ENCODE data around the gene VRK1.

Gene VRK1

DNA sequence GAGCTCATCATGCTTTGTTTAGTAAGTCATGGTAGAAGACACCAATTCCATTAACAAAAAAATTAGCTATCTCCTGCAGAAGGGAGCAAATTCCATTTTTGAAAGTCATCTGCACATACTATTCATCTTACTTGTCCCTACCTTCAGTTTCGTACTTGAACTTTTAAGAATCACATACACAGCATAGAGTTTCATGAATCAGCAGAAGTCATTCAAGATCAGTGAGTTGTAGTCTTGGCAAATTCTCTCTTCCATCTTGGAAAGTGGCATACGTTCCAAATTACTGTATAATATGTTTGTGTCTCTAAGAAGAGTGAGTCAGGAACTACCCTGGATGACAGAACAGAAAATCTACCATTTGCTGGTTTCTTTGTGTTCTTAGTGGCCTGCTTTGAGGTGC lies 14.1 kb downstream of the VRK1 start:
- Histone ChIP-seq H3K27me3 (replicated peaks; ENCODE audit: control insufficient read depth, insufficient read depth, low read length) (no peaks in the 10 kb centered on the region), H3K4me3 (replicated peaks; ENCODE audit: low read depth, low read length) (no peak overlapping the region), H3K36me3 (ENCODE audit: control insufficient read depth, insufficient read depth, low read length) (no peaks in the 10 kb centered on the region)
- DNase-seq (ENCODE audit: extremely low read depth, insufficient read length): no peak
- TF ChIP-seq CTCF (IDR thresholded peaks at IDR 0.05; ENCODE audit: insufficient read depth, low read length, poor library complexity, severe bottlenecking): no peak

GRCh38 chr14:96811985-96812667 lies 14.9 kb downstream of the VRK1 start:
- TF ChIP-seq CTCF (IDR thresholded peaks at IDR 0.05; ENCODE audit: insufficient read depth, low read length, poor library complexity, severe bottlenecking): no peak
- no peaks in the 10 kb centered on the region for H3K36me3 ChIP-seq (ENCODE audit: control insufficient read depth, insufficient read depth, low read length)
- H3K4me3 ChIP-seq (replicated peaks; ENCODE audit: low read depth, low read length): no peak overlapping the region
- DNase-seq (ENCODE audit: extremely low read depth, insufficient read length): no peak
- H3K27me3 ChIP-seq (replicated peaks; ENCODE audit: control insufficient read depth, insufficient read depth, low read length): no peaks in the 10 kb centered on the region

- no peak for DNase-seq (ENCODE audit: extremely low read depth, insufficient read length)
- no peaks in the 10 kb centered on the region for H3K36me3 ChIP-seq (ENCODE audit: control insufficient read depth, insufficient read depth, low read length)
- no peak overlapping the region for H3K4me3 ChIP-seq (replicated peaks; ENCODE audit: low read depth, low read length)
- TF ChIP-seq CTCF (IDR thresholded peaks at IDR 0.05; ENCODE audit: insufficient read depth, low read length, poor library complexity, severe bottlenecking): no peak
- no peaks in the 10 kb centered on the region for H3K27me3 ChIP-seq (replicated peaks; ENCODE audit: control insufficient read depth, insufficient read depth, low read length)
Measured at GRCh38 chr14:96816281-96816680, 19.1 kb downstream of the VRK1 start.

DNA sequence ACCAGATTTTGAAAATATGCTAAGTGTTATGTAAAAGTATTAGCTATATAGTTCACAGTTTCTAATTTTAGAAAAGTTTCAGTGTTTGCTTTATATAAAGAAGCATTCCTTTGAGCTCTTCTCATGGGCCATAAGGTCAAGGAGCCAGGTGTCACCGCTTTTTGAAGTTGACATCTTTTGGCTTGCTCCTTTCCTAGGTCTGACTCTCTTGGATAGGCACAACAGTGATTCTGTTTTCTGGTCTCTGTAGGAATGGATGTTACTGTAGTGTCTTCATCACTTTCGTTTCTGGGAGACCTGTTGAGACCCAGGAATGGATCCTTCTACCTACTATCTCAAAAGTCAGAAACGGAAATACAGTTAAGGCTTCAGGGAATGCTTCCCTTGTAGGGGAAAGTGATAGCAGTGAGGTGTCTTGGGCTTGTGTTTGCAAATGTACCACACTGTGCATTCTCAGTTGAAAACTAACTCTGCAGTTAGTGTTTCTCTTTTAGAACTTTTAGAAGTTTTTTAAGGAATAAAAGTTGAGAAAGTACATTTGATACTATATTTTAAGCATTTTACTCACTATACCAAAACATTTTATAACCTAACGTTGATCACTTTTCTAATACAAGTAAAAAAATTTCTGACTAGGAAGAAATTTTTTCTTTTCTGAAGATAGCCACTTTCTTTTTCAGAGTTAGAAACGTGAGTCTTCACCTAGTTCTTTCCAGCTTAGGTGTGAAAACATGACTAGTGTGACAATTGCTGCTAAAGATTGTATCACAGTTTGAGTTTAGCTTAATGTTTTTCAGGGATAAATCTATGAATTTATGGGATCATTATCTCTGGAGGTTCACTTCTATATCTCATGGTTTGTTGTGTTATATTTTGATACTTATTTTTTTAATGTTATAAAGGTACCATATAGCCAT lies 20.8 kb downstream of the VRK1 start:
- no peaks in the 10 kb centered on the region for H3K27me3 ChIP-seq (replicated peaks; ENCODE audit: control insufficient read depth, insufficient read depth, low read length)
- no peak for TF ChIP-seq CTCF (IDR thresholded peaks at IDR 0.05; ENCODE audit: insufficient read depth, low read length, poor library complexity, severe bottlenecking)
- H3K36me3 ChIP-seq (ENCODE audit: control insufficient read depth, insufficient read depth, low read length): no peaks in the 10 kb centered on the region
- DNase-seq (ENCODE audit: extremely low read depth, insufficient read length): no peak
- H3K4me3 ChIP-seq (replicated peaks; ENCODE audit: low read depth, low read length): peak overlapping the region; percentile 11

GRCh38 chr14:96821501-96821900 lies 24.3 kb downstream of the VRK1 start:
- TF ChIP-seq CTCF (IDR thresholded peaks at IDR 0.05; ENCODE audit: insufficient read depth, low read length, poor library complexity, severe bottlenecking): no peak
- Histone ChIP-seq H3K27me3 (replicated peaks; ENCODE audit: control insufficient read depth, insufficient read depth, low read length) (no peaks in the 10 kb centered on the region), H3K4me3 (replicated peaks; ENCODE audit: low read depth, low read length) (no peak overlapping the region), H3K36me3 (ENCODE audit: control insufficient read depth, insufficient read depth, low read length) (no peaks in the 10 kb centered on the region)
- DNase-seq (ENCODE audit: extremely low read depth, insufficient read length): no peak
